ENCODE measurements around the gene FGF21.

FGF21 gene

GRCh38 chr19:48745208-48745995 lies 9.9 kb upstream of the FGF21 start:
- no peak overlapping the region for H3K27ac ChIP-seq
- TF ChIP-seq CTCF (conservative IDR thresholded peaks at IDR 0.05): no peak

GRCh38 chr19:48746110-48746509 lies 9.2 kb upstream of the FGF21 start:
- no peak overlapping the region for H3K27ac ChIP-seq
- no peak for TF ChIP-seq CTCF (conservative IDR thresholded peaks at IDR 0.05)

GRCh38 chr19:48746738-48747575 lies 8.4 kb upstream of the FGF21 start, which contains the start of gene IZUMO1:
TSS of gene IZUMO1 (minus strand) at chr19:48746909. CDS start at chr19:48745859, 1,050 bp downstream.
- TF ChIP-seq CTCF (conservative IDR thresholded peaks at IDR 0.05): no peak
- H3K27ac ChIP-seq: no peak within 1 kb of the TSS

DNA sequence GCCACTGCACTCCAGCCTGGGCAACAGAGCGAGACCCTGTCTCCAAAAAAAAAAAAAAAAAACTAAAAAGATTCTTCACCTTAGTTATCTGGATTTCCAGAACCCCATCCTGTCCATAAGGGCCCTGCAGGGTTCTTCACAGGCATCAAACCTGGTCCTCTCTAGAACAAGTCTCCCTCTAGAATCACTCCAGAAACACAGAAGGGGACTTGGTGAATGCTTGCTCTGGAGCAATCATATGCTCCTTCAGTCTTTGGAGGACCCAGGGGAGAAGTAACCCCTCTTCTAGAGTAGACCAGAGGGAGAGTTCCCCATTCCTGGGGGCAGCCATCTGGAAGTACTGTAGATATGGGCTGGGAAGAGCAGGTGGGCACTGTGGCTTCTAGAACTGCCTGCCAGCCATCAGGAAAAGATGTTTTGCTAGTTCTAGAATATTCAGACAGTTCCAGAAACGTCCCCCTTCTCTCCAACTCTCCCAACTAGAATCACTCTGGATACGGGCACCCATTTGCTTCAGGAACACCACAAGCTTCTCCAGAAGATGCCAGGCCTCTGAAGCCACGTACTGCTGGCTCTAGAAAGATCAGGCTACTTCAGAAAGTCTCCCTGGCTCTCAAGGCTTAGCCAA lies 5.6 kb upstream of the FGF21 start:
- TF ChIP-seq CTCF (conservative IDR thresholded peaks at IDR 0.05): no peak
- H3K27ac ChIP-seq: no peak overlapping the region

- no peak for TF ChIP-seq CTCF (conservative IDR thresholded peaks at IDR 0.05)
- no peak overlapping the region for H3K27ac ChIP-seq
These were observed 5.0 kb upstream of the FGF21 start for GRCh38 chr19:48750351-48750750.

DNA sequence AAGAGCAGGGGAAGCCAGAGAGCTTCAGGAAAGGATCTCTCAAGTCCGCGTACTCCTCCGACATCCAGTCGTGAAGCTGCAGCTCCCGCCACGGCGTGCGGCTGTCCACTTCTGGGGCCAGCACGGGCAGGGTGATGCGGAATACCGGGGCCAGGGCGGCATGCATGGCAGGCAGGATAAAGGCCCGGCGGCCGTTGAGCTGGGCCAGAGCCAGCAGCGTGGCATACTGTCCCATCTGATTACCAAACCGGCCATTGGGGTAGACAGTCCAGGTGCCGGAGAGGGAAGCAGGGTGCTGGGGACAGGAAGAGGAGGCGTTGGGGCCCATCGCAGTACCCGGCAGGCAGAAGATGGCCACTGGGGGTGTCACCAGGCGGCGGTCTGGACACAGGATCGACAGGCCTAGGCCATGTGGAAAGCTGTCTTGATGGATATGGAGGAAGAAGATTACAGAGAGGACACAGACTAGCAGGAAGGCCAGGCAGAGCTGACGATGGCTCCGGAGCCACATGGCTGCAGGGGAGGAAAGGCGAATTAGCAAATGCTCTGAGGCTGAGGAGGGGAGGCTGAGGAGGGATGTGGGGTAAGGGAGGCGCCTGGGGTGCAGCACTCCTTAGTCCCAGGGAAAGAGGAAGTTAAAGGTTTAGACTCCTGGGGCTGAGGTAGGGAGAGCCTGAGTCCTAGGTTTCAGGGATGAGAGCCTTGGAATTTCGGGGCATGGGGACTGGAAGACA lies 4.4 kb upstream of the FGF21 start:
- no peak for TF ChIP-seq CTCF (conservative IDR thresholded peaks at IDR 0.05)
- peak overlapping the region; percentile 93 for H3K27ac ChIP-seq

All from VCaP (cell line).